Measurements from ENCODE around the gene TBR1. TPM values are rescaled to one million over a fixed set of nuclear protein-coding genes. Genes with fewer than 3 reads are reported as not detected.

The TBR1 gene
- total RNA-seq = under 1 TPM; 0.02 to 0.05 TPM

GRCh38 chr2:161415987-161416707 lies at the start of gene TBR1:
Gene TBR1, plus strand, starts transcription at chr2:161416297. Its CDS starts 114 bp downstream, at chr2:161416411.
- Mint-ChIP-seq H3K9me3 (no peaks in the 10 kb centered on the region), H3K27me3 (ENCODE audit: low read depth) (peaks cover 73% of the 10 kb centered on the region), H3K36me3 (ENCODE audit: insufficient read depth in 2 of 2) (peaks cover 0 to 3% of the 10 kb centered on the region in 2 donors), H3K4me1 (ENCODE audit: low read depth) (peaks cover 62% of the 10 kb centered on the region), H3K27ac (peak within 1 kb of the TSS; percentile 67), H3K4me3 (peak within 1 kb of the TSS; percentile 83 to 86)
- peak in 1 of 2 donors; percentile 9 for DNase-seq
- no peak for ATAC-seq (replicated peaks in 1 of 2)

- H3K36me3 Mint-ChIP-seq (ENCODE audit: insufficient read depth in 2 of 2) = peaks cover 7 to 14% of the 10 kb centered on the region in 2 donors
- no peaks in the 10 kb centered on the region for H3K27me3 Mint-ChIP-seq (ENCODE audit: low read depth)
- no peak overlapping the region for H3K27ac Mint-ChIP-seq
- DNase-seq (no peak), ATAC-seq (replicated peaks in 1 of 2) (no peak)
- no peaks in the 10 kb centered on the region for H3K4me1 Mint-ChIP-seq (ENCODE audit: low read depth)
- no peak overlapping the region for H3K4me3 Mint-ChIP-seq
- peaks cover 2 to 3% of the 10 kb centered on the region in 2 donors for H3K9me3 Mint-ChIP-seq
Measured at GRCh38 chr2:161367675-161368074, 48.4 kb upstream of the TBR1 start.

DNA sequence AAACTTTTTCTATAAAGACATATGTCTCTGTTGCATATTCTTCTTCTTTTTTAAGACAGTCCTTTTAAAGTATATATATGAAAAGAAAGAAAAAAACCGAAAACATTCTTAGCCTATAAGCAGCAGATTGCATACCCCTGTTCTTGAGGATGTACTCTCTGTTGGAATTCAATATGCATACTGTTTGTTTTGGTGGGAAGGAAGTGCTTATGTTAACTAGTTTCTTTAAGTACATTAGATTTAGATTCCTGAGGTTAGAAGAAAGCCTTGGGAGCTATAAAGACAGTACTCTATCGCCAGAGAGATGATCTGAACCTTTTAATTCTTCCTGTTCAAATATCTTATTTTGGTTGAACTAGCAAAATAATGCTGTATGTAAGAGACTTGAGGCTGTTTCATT lies 46.8 kb upstream of the TBR1 start:
- no peaks in the 10 kb centered on the region for H3K9me3 Mint-ChIP-seq
- no peak overlapping the region for H3K4me3 Mint-ChIP-seq
- H3K4me1 Mint-ChIP-seq (ENCODE audit: low read depth) = no peaks in the 10 kb centered on the region
- no peak for ATAC-seq (replicated peaks in 1 of 2)
- H3K36me3 Mint-ChIP-seq (ENCODE audit: insufficient read depth in 2 of 2) = peaks cover 3 to 10% of the 10 kb centered on the region in 2 donors
- DNase-seq = no peak
- H3K27me3 Mint-ChIP-seq (ENCODE audit: low read depth) = no peaks in the 10 kb centered on the region
- no peak overlapping the region for H3K27ac Mint-ChIP-seq

DNA sequence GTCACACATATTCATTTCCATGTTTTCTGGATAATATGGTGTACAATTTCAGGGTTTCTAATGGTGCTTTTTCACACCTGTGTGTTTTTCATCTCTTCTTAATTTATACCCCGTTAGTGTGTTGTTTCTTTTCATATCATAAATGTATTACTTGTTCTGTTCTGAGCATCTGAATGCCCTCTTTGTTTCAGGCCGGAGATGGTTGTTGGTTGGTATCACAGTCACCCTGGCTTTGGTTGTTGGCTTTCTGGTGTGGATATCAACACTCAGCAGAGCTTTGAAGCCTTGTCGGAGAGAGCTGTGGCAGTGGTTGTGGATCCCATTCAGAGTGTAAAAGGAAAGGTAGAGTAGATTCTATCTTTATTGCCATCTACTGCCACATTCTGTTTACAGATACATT lies 45.1 kb upstream of the TBR1 start:
- H3K4me1 Mint-ChIP-seq (ENCODE audit: low read depth) = no peaks in the 10 kb centered on the region
- H3K9me3 Mint-ChIP-seq = no peaks in the 10 kb centered on the region
- no peak overlapping the region for H3K4me3 Mint-ChIP-seq
- no peak for DNase-seq
- H3K36me3 Mint-ChIP-seq (ENCODE audit: insufficient read depth in 2 of 2) = peaks cover 3 to 10% of the 10 kb centered on the region in 2 donors
- no peak for ATAC-seq (replicated peaks in 1 of 2)
- H3K27me3 Mint-ChIP-seq (ENCODE audit: low read depth) = no peaks in the 10 kb centered on the region
- no peak overlapping the region for H3K27ac Mint-ChIP-seq

GRCh38 chr2:161371869-161372268 lies 44.2 kb upstream of the TBR1 start:
- Mint-ChIP-seq H3K4me3 (no peak overlapping the region), H3K9me3 (no peaks in the 10 kb centered on the region), H3K27ac (no peak overlapping the region), H3K36me3 (ENCODE audit: insufficient read depth in 2 of 2) (peaks cover 3 to 10% of the 10 kb centered on the region in 2 donors), H3K27me3 (ENCODE audit: low read depth) (no peaks in the 10 kb centered on the region), H3K4me1 (ENCODE audit: low read depth) (no peaks in the 10 kb centered on the region)
- DNase-seq (no peak), ATAC-seq (replicated peaks in 1 of 2) (no peak)

DNA sequence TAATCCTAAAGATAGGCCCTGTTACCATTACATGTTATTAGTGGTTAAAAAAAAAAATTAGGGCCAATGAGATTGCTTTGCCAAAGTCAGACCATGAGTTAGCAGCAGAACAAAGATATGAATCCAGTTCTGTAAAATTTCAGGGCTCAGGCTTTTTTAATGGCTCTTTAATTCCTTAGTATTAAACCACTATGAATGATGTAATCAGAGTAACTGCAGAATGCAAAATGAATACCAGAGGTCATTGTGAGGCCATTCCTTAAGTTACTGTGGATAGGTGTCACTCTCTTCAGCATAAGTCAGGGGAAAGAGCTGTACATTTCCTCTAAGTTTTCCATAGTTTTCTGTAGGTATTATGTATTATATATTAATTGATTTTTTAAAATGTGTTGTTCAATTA lies 42.2 kb upstream of the TBR1 start:
- DNase-seq = no peak
- H3K9me3 Mint-ChIP-seq = no peaks in the 10 kb centered on the region
- no peak for ATAC-seq (replicated peaks in 1 of 2)
- peaks cover 3 to 7% of the 10 kb centered on the region in 2 donors for H3K36me3 Mint-ChIP-seq (ENCODE audit: insufficient read depth in 2 of 2)
- no peaks in the 10 kb centered on the region for H3K4me1 Mint-ChIP-seq (ENCODE audit: low read depth)
- no peak overlapping the region for H3K4me3 Mint-ChIP-seq
- no peaks in the 10 kb centered on the region for H3K27me3 Mint-ChIP-seq (ENCODE audit: low read depth)
- H3K27ac Mint-ChIP-seq = no peak overlapping the region

GRCh38 chr2:161374446-161374845 lies 41.7 kb upstream of the TBR1 start:
- H3K4me1 Mint-ChIP-seq (ENCODE audit: low read depth) = no peaks in the 10 kb centered on the region

GRCh38 chr2:161379740-161380139 lies 36.4 kb upstream of the TBR1 start:
- DNase-seq = no peak
- Mint-ChIP-seq H3K27ac (no peak overlapping the region), H3K27me3 (ENCODE audit: low read depth) (no peaks in the 10 kb centered on the region), H3K4me1 (ENCODE audit: low read depth) (peaks cover 3% of the 10 kb centered on the region), H3K9me3 (no peaks in the 10 kb centered on the region), H3K4me3 (no peak overlapping the region), H3K36me3 (ENCODE audit: insufficient read depth in 2 of 2) (no peaks in the 10 kb centered on the region)
- ATAC-seq (replicated peaks in 1 of 2) = no peak

More at GRCh38 chr2:161374446-161374845, 41.7 kb upstream of the TBR1 start:
- H3K4me3 Mint-ChIP-seq = no peak overlapping the region
- peaks cover 3 to 7% of the 10 kb centered on the region in 2 donors for H3K36me3 Mint-ChIP-seq (ENCODE audit: insufficient read depth in 2 of 2)
- no peaks in the 10 kb centered on the region for H3K27me3 Mint-ChIP-seq (ENCODE audit: low read depth)
- no peaks in the 10 kb centered on the region for H3K9me3 Mint-ChIP-seq
- H3K27ac Mint-ChIP-seq = no peak overlapping the region
- DNase-seq = no peak
- ATAC-seq (replicated peaks in 1 of 2) = no peak

GRCh38 chr2:161381546-161381945 lies 34.6 kb upstream of the TBR1 start:
- Mint-ChIP-seq H3K4me1 (ENCODE audit: low read depth) (peaks cover 6% of the 10 kb centered on the region), H3K27ac (no peak overlapping the region), H3K9me3 (no peaks in the 10 kb centered on the region), H3K27me3 (ENCODE audit: low read depth) (no peaks in the 10 kb centered on the region), H3K4me3 (no peak overlapping the region), H3K36me3 (ENCODE audit: insufficient read depth in 2 of 2) (no peaks in the 10 kb centered on the region)
- no peak for DNase-seq
- no peak for ATAC-seq (replicated peaks in 1 of 2)

GRCh38 chr2:161382747-161383146 lies 33.4 kb upstream of the TBR1 start:
- Mint-ChIP-seq H3K27ac (no peak overlapping the region), H3K36me3 (ENCODE audit: insufficient read depth in 2 of 2) (no peaks in the 10 kb centered on the region), H3K4me3 (no peak overlapping the region), H3K4me1 (ENCODE audit: low read depth) (peaks cover 6% of the 10 kb centered on the region), H3K9me3 (no peaks in the 10 kb centered on the region), H3K27me3 (ENCODE audit: low read depth) (no peaks in the 10 kb centered on the region)
- no peak for ATAC-seq (replicated peaks in 1 of 2)
- DNase-seq = no peak

DNA sequence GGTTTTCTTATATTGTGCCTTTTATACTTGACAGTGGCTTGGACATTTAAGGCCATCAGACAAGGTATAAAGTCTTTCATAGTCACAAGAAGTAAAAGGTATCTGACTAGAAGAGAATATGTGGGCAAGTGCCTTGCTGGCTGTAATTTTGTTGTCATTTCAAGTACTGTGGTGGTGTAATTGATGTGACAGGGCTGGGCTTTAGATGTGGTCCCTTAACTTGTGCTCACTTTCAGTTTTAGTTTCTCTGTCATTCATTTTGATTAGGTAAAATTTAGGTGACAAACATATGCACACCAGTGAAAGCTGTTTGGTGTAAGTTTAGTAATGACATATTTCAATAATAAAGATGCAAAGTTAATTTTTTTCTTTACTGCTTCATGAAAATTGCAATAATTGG lies 31.2 kb upstream of the TBR1 start:
- Mint-ChIP-seq H3K4me1 (ENCODE audit: low read depth) (peaks cover 6% of the 10 kb centered on the region), H3K36me3 (ENCODE audit: insufficient read depth in 2 of 2) (peaks cover 0 to 2% of the 10 kb centered on the region in 2 donors), H3K27me3 (ENCODE audit: low read depth) (no peaks in the 10 kb centered on the region), H3K27ac (no peak overlapping the region), H3K4me3 (no peak overlapping the region), H3K9me3 (no peaks in the 10 kb centered on the region)
- DNase-seq (peak; percentile 3 to 22), ATAC-seq (replicated peaks in 1 of 2) (peak; percentile 93 to 95)

- H3K4me1 Mint-ChIP-seq (ENCODE audit: low read depth) = peaks cover 6% of the 10 kb centered on the region
- H3K27me3 Mint-ChIP-seq (ENCODE audit: low read depth) = no peaks in the 10 kb centered on the region
- no peak for DNase-seq
- peaks cover 2 to 8% of the 10 kb centered on the region in 2 donors for H3K36me3 Mint-ChIP-seq (ENCODE audit: insufficient read depth in 2 of 2)
- no peaks in the 10 kb centered on the region for H3K9me3 Mint-ChIP-seq
- no peak overlapping the region for H3K27ac Mint-ChIP-seq
- H3K4me3 Mint-ChIP-seq = no peak overlapping the region
- no peak for ATAC-seq (replicated peaks in 1 of 2)
Measured at GRCh38 chr2:161386228-161386824, 29.8 kb upstream of the TBR1 start.

DNA sequence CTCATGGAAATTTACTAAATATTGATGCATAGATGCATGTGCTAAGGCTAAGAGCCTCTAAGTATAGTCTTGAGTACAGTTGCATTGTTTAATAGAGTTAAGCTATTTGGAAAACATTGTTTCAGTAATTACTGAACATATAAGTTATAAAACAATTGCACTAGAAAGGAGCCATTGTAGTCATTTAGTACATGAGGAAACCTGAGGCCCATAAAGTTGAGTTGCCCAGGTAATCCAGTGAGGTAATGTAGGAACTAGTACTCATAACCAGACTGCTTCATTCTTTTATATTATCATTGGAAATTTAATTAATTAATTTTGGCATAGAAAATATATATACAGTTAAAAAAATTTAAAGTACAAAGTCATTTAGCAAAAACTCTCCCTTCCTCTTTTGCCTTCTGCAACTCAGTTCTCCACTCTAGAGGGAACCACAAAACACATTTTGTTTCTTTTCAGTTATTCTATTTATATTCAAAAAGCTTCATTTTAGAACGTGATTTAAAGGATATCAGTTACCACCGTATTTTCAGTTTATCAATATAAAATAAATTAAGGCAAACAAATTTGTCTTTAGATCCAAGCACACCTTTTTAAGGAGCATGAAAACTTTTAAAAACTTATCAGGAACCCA lies 27.8 kb upstream of the TBR1 start:
- ATAC-seq (replicated peaks in 1 of 2) = no peak
- Mint-ChIP-seq H3K27me3 (ENCODE audit: low read depth) (no peaks in the 10 kb centered on the region), H3K9me3 (no peaks in the 10 kb centered on the region), H3K27ac (no peak overlapping the region), H3K4me1 (ENCODE audit: low read depth) (peaks cover 6% of the 10 kb centered on the region), H3K36me3 (ENCODE audit: insufficient read depth in 2 of 2) (peaks cover 2 to 15% of the 10 kb centered on the region in 2 donors), H3K4me3 (no peak overlapping the region)
- no peak for DNase-seq
